ENCODE data around the gene SNRK. TPM values are rescaled to one million over a fixed set of nuclear protein-coding genes. Genes with fewer than 3 reads are reported as not detected.

Gene SNRK
- total and polyA plus RNA-seq, 9 of the 15 experiments (the other 6 are each of a cell fraction or from before 2014, with no cell fraction given) = 1.7 to 12.3 (median 7.3) TPM

DNA sequence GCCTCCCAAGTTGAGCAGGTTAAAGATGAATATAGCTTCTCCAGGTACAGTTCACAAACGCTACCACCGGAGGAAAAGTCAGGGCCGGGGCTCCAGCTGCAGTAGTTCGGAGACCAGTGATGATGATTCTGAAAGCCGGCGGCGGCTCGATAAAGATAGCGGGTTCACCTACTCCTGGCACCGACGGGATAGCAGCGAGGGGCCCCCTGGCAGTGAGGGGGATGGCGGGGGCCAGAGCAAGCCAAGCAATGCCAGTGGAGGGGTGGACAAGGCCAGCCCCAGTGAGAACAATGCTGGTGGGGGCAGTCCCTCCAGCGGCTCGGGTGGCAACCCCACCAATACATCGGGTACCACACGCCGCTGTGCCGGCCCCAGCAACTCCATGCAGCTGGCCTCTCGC lies 61.4 kb downstream of the SNRK start:
- ChIA-PET POLR2A (interaction anchor here (1.3 to 1.4 kb wide), 2 partner anchors 9 to 14 kb away, joined by 4 read pairs; no protein-coding TSS in a partner anchor), CTCF (ENCODE audit: low intra/inter-chr PET ratio) (no interaction called here)
- Histone ChIP-seq H3K36me3 (ENCODE audit: control insufficient read depth, insufficient read depth, low read length) (peaks cover 21% of the 10 kb centered on the region), H3K9me1 (ENCODE audit: control insufficient read depth, insufficient read depth, low read length) (no peaks in the 10 kb centered on the region), H3K9ac (ENCODE audit: insufficient read depth in 1 of 2, low read depth in 2 of 2, low read length in 2 of 2) (no peak overlapping the region; a peak in 1 of 4 replicates), H3K4me3 (no peak overlapping the region), H3K79me2 (ENCODE audit: control insufficient read depth, insufficient read depth, low read length) (no peaks in the 10 kb centered on the region), H4K20me1 (replicated peaks; ENCODE audit: control insufficient read depth, insufficient read depth, low read length) (no peaks in the 10 kb centered on the region), H3K27me3 (ENCODE audit: control insufficient read depth in 2 of 2, insufficient read depth in 2 of 2, low read length in 2 of 2) (no peaks in the 10 kb centered on the region), H3K27ac (ENCODE audit: extremely low read depth, low read depth, low read length) (no peak overlapping the region), H3K4me1 (replicated peaks in 1 of 2; ENCODE audit: control insufficient read depth in 2 of 2, insufficient read depth in 2 of 2, low read length in 2 of 2) (no peaks in the 10 kb centered on the region; a peak in 1 of 5 replicates), H2AFZ (ENCODE audit: low read depth, low read length) (no peak overlapping the region), H3K9me3 (replicated peaks; ENCODE audit: control insufficient read depth, insufficient read depth, low read depth, low read length) (no peaks in the 10 kb centered on the region), H3K4me2 (ENCODE audit: insufficient read depth, low read length) (no peak overlapping the region)
- 95% methylated on average over 20 of the region's 20 CpGs for WGBS (ENCODE audit: insufficient coverage, low coverage, missing lambda C conversion rate)
- no peak for FAIRE-seq
- in situ Hi-C loops (cut with MboI) = no loop called here
- intact Hi-C loops (cut with micrococcal nuclease) = no loop called here
- no TSS peak for BruUV-seq (replicated peaks)
- TF ChIP-seq ZBTB33 (CRISPR knock-in tag; IDR thresholded peaks at IDR 0.05) (peak; percentile 60; the same call in 1 of the 2 replicates), KDM1A (IDR thresholded peaks at IDR 0.05) (no peak)
- no peak for DNase-seq (ENCODE audit: extremely low read depth in 1 of 4, low spot score in 3 of 4)
- no peak for ATAC-seq

DNA sequence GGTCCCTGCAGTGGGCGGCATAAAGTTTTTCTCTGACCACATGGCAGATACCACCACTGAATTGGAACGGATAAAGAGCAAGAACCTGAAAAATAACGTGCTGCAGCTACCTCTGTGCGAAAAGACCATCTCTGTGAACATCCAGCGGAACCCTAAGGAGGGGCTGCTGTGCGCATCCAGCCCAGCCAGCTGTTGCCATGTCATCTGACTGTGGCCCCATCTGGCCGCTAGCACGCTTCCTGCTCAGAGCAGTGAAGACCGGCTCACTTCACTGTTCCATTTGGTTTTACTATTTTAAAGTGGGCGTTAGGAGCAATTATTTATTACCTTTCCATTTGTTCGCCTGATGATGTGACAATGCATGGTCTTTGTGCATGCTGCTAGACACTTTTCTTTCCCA lies 62.0 kb downstream of the SNRK start:
- Histone ChIP-seq H3K36me3 (ENCODE audit: control insufficient read depth, insufficient read depth, low read length) (peaks cover 18% of the 10 kb centered on the region), H2AFZ (ENCODE audit: low read depth, low read length) (no peak overlapping the region), H3K4me3 (no peak overlapping the region), H3K9me3 (replicated peaks; ENCODE audit: control insufficient read depth, insufficient read depth, low read depth, low read length) (no peaks in the 10 kb centered on the region), H4K20me1 (replicated peaks; ENCODE audit: control insufficient read depth, insufficient read depth, low read length) (no peaks in the 10 kb centered on the region), H3K27ac (ENCODE audit: extremely low read depth, low read depth, low read length) (no peak overlapping the region), H3K27me3 (ENCODE audit: control insufficient read depth in 2 of 2, insufficient read depth in 2 of 2, low read length in 2 of 2) (no peaks in the 10 kb centered on the region), H3K79me2 (ENCODE audit: control insufficient read depth, insufficient read depth, low read length) (no peaks in the 10 kb centered on the region), H3K4me1 (replicated peaks in 1 of 2; ENCODE audit: control insufficient read depth in 2 of 2, insufficient read depth in 2 of 2, low read length in 2 of 2) (no peaks in the 10 kb centered on the region; a peak in 1 of 5 replicates), H3K4me2 (ENCODE audit: insufficient read depth, low read length) (no peak overlapping the region), H3K9me1 (ENCODE audit: control insufficient read depth, insufficient read depth, low read length) (no peaks in the 10 kb centered on the region), H3K9ac (ENCODE audit: insufficient read depth in 1 of 2, low read depth in 2 of 2, low read length in 2 of 2) (no peak overlapping the region)
- WGBS (ENCODE audit: insufficient coverage, low coverage, missing lambda C conversion rate) = 93% methylated on average over 11 of the region's 11 CpGs
- ChIA-PET POLR2A (interaction anchor here (1.3 to 1.4 kb wide), 2 partner anchors 10 to 15 kb away, joined by 4 read pairs; no protein-coding TSS in a partner anchor), CTCF (ENCODE audit: low intra/inter-chr PET ratio) (no interaction called here)
- in situ Hi-C loops (cut with MboI) = no loop called here
- intact Hi-C loops (cut with micrococcal nuclease) = no loop called here
- DNase-seq (ENCODE audit: extremely low read depth in 1 of 4, low spot score in 3 of 4) = no peak
- ATAC-seq = no peak
- FAIRE-seq = no peak
- BruUV-seq (replicated peaks) = no TSS peak
- TF ChIP-seq U2AF2 (optimal IDR thresholded peaks at IDR 0.05; ENCODE audit: low read depth, low read length) (no peak), RAD21 (CRISPR knock-in tag; conservative IDR thresholded peaks at IDR 0.05 in 1 of 2, IDR thresholded peaks at IDR 0.05 in 1 of 2) (no peak), SLC30A9 (CRISPR knock-in tag; IDR thresholded peaks at IDR 0.05) (no peak), CUX1 (CRISPR knock-in tag; IDR thresholded peaks at IDR 0.05) (no peak)

Measured in K562 (cell line).